Stimulated activated CD4-positive, alpha-beta T cell treated with anti-CD3 and anti-CD28 coated beads, TNF-alpha, amount 100 ng/mL, for 4 hours (primary cell): ENCODE data around the gene FAM20B.
A peak's percentile ranks its signal among the peaks of the same experiment; 100 is the strongest.
"Not testable (repeated sequence)": the region's sequence is repeated elsewhere in the genome, so short reads cannot be mapped to it uniquely, and the experiment has no call there.

Source experiments
- DNase-seq, 3 experiments: peaks; one replicate each; pipeline ENCODE4 v3.0.0-alpha.2; 2020; ENCODE audit warnings: low read depth in 3 of 3

FAM20B gene, protein sequence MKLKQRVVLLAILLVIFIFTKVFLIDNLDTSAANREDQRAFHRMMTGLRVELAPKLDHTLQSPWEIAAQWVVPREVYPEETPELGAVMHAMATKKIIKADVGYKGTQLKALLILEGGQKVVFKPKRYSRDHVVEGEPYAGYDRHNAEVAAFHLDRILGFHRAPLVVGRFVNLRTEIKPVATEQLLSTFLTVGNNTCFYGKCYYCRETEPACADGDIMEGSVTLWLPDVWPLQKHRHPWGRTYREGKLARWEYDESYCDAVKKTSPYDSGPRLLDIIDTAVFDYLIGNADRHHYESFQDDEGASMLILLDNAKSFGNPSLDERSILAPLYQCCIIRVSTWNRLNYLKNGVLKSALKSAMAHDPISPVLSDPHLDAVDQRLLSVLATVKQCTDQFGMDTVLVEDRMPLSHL

DNA sequence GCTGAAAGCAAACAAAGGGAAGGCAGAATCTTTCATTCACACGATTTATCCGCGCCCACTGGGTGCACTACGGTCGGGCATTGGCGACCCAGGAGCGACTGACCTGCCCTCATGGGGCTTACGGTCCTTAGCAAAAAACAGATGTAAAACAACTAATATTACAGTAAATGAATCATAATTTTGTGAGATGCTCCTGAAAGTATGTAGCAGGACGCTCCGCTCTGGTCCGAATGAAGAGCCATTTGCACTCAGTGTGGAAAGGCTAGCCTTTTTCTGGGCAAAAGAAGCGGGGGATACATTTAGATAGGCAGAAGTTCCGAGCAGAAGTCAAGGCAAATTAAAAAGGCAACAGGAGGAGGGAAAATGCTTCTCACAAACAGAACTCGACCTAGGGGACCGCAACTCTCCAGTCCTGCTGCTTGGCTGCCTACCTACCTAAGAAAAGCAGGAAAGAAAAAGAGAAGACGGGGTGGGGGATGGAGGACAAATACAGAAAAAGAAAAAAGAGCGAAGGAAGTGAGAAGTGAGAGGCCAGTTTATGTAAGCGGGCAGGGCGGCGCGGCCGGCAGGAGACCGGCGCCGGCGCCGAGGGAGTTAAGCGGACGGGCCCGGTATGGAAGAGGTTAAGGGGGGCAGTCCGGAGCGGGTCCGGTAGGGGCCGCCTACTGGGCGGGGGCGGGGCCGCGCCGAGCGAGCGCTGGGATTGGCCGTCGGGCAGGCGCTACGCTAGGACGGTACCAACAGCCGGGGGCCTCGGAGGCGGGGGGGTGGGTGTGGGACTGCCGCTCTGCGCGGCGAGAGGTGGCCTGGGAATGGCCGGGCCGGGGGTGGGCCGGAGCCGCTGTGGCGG is at the start of gene FAM20B:
FAM20B (plus strand) TSS at position 770 of the 850 bp plus-strand sequence. CDS start 17,954 bp downstream, outside the sequence.
- DNase-seq = peak; percentile 81 to 83 (median 82)

DNA sequence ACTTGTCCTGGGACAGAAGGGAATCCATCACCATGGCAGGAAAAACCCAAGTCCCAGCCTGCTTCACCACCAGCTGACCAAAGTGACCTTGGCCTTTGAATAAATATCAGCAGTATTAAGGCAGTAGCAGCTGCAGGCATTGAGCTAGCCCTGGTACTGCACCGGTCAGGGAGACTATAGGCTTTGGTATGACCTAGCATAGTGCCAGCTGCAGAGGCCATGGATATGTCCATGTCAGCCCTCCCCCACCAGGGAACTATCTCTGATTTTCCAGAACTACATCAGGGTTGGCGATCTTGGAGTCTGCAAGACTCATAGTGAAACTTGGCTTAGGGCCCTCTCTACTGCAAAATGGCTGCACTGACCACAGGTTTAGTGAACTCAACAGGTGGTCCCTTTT is 49.2 kb upstream of the FAM20B start:
- no peak for DNase-seq

DNA sequence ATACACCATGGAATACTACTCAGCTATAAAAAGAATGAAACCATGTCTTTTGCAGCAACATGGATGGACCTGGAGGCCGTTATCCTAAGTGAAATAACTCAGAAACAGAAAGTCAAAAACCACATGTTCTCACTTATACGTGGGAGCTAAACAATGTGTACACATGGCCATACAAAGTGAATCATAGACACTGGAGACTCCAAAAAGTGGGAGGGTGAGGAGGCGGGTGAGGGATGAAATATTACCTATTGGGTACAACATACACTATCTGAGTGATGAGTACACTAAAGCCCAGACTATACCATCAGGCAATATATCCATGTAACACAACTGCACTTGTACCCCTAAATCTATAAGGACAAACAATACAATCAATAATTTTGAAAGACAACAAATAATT is 39.5 kb upstream of the FAM20B start:
- DNase-seq = no peak

DNA sequence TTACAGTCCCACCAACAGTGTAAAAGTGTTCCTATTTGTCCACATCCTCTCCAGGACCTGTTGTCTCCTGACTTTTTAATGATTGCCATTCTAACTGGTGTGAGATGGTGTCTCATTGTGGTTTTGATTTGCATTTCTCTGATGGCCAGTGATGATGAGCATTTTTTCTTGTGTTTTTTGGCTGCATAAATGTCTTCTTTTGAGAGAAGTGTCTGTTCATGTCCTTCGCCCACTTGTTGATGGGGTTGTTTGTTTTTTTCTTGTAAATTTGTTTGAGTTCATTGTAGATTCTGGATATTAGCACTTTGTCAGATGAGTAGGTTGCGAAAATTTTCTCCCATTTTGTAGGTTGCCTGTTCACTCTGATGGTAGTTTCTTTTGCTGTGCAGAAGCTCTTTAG is 37.5 kb upstream of the FAM20B start:
- DNase-seq = not testable (repeated sequence)

DNA sequence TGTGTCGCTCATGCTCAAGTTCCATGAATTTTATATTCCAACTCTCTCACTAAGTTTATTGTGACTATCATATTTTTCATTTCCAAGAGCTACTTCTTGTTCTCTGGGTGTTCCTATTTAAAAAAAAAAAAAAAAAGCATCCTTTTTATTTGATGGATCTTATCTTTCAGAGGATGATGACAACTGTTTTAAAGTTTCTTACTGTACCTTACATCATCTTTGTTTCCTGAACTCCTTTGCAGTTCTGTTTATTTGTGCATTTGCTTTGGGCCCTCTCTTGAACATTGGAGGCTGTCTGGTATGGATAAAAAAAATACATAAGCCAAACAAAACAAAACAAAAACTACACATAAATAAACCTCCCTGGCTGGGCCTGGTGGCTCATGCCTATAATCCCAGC is 32.1 kb upstream of the FAM20B start:
- no peak for DNase-seq

DNA sequence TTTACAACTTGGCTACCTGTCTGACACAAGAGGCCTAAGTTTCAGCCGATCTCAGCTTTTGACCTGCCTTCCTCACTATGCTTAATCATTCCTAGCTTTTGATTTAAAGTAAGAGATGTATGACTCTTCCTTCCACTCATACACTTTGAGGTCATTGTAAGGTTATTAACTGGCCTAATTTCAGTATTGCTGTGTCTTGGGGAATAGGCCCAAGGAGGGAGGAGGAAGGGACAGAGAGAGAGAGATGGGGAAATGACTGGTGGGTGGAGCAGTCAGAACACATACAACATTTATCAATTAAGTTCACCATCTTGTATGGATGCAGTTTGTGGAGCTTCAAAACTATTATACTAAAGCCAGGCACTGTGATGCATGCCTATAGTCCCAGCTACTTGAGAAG is 28.3 kb upstream of the FAM20B start:
- DNase-seq = no peak

DNA sequence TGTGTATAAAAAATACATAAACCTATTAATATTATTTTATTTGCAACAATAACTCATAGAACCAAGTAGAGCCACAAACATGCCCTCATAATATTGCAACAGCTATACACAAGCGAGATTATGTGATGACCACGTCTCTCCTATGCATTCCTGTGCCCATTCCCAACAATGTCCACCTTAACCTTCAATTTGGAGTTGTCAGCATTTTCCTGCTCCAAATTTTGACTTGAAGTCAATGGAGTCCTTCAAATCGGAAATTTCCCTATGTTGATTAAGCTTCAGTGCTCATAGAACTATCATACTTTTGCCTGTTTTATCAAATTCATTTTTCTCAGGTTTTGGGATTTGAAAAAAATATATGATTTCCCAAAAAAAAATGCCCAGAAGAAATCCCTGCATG is 27.4 kb upstream of the FAM20B start:
- DNase-seq = no peak

DNA sequence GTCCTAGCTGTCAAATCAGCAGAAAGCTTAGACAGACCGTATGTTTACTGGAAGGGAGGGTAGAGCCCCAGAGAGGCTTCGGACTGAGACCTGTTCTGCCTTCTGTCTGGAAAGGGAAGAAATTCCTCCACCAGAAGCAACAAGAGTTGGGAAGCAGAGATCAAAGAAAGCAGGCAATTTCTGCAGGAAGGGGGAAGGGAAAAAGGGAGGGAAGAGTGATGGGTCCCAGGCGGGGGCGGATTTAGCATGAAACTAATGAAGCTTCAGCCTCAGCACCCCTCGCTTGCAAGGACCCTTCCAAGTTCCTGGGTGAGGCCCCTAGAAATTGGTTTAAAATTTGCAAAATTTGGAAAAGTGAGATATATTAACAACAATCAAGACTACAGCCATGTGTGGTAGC is 26.6 kb upstream of the FAM20B start:
- no peak for DNase-seq

DNA sequence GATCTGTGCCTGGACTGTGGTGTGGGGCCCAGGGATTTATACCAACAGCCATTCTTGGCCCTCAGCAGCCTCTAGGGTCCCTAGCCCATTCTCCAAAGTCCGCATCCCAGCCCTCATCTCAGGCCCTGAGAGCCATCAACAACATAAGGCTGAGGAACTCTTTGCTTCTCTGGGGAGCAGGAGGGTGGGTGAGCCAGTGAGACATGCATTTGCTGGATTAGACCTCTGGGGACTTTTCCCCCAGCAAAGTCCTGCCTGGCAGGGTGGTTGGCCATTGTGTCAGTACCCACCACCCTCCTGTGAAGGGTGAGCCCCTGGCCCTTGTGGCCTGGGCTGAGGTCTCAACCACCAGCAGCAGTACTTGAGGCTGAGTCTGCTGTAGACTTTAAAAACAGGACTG is 24.2 kb upstream of the FAM20B start:
- no peak for DNase-seq

DNA sequence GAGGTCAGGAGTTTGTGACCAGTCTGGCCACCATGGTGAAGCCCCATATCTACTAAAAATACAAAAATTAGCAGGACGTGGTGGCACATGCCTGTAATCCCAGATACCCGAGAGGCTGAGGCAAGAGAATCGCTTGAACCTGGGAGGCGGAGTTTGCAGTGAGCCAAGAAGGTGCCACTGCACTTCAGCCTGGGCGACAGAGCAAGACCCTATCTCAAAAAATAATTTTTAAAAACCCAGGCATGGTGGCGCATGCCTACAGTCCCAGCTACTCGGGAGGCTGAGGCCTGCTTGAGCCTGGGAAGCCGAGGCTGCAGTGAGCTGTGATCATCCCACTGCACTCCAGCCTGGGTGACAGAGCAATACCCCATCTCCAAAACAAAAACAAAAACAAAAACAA is 23.6 kb upstream of the FAM20B start:
- not testable (repeated sequence) for DNase-seq

DNA sequence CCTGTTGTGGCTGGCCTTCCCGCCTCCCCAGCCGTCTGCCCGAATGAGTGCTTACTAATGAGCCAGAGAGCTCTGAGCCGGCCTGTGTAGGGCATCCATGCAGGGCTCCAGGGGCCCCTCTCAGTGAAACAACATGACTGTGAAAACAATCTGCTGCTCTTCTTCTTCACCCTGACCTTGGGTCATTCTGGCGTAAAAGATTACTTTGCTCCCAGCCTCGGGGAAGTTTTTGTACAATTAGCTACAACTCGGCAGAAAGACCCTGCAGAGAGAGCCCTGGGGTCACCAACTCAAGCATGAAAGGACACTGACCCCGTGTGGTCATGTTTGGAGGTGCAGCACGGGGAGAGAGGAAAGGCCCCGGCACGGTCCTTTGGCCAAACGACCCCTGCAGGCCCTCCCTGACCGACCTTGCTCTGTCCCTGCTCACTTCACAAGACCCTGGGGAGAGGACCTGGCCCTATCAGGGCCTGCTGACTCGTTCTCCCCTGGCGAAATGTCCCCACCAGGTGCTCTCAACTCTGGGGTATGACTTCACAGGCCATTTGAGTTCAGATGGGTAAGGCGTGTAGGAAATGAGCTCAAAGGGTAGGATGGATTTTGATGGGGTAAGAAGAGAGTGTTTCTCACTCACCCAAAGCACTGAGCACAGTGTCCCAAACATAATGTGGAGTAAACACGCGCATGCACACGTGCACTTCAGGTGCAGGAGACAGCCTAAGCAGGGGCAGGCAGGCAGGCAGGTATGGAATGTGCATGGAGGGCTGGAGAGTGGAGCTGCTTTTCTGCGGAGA is 22.9 kb upstream of the FAM20B start:
- DNase-seq = peak; percentile 30 to 57 (median 41)

DNA sequence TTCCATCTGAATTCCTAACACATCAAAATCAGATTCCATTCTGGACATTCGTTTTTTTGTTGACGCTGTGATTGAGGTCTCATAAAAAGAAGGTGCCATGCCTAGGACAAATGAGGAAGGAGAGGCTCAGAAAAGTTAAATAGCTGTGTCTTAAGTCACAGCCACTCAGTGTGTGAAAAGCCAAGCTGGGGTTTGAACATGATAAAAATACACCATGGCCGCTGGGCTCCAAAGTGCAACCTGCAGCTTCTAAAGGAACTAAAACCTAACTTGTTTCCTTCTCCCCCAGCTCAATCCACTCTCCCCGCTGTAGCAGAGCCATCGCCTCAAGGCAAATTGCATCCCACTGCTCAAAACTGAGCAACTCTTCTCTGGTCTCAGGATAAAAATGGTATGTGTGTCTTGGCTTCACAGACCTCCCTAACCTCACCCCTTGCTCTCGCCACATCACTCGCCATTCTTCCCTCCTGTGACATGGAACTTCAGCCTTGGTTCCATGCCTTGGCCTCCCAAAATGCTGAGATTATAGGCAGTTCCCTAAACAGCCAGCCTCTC is 22.1 kb upstream of the FAM20B start:
- no peak for DNase-seq

DNA sequence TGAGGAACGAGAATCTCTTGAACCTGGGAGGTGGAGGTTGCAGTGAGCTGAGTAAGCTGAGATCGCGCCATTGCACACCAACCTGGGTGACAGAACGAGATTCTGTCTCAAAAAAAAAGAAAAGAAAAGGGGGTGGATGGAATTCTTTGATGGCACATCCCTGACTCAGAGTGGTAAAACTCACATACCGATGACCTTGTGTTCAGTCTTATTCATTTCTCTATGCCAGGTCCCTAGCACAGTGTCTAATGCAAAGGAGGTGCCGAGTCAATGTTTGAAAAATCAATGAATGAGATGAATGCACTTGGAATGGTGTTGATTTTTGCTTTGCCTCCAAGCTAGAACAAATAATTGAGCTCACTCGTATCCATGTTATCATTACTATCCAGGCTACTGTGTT is 18.5 kb upstream of the FAM20B start:
- DNase-seq = no peak

DNA sequence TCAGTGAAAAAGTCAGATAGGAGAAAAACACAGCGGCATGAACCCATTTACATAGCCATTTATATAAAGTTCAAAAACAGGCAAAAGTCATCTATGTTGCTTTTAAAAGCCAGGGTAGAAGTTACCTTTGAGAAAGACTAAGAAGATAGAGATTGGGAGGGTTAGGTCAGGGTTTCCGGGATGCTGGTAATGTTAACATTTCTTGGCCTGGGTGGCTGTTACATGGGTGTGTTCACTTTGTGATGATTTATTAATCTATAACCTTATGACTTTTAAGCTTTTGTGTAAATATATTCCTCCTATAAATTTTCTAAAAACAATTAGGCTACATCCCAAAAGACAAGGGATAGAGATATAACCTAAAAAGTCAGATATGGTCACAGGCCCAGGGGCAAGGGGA is 15.0 kb upstream of the FAM20B start:
- no peak for DNase-seq

DNA sequence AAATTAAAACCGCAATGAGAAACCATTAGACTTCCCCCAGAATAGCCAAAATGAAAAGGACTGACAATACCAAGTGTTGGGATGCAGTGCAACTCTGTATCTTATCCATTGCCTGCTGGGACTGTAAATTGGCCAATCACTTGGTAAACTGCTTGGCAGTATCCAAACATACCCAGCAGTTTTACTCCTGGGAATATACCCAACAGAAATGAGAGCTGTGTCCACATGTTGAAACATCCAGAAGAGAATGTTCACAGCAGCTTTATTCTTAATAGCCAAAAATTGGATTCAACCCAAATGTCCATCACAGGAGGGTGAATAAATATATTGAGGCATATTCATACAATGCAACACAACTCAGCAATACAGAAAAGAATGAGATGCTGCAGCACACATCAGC is 13.7 kb upstream of the FAM20B start:
- no peak for DNase-seq

DNA sequence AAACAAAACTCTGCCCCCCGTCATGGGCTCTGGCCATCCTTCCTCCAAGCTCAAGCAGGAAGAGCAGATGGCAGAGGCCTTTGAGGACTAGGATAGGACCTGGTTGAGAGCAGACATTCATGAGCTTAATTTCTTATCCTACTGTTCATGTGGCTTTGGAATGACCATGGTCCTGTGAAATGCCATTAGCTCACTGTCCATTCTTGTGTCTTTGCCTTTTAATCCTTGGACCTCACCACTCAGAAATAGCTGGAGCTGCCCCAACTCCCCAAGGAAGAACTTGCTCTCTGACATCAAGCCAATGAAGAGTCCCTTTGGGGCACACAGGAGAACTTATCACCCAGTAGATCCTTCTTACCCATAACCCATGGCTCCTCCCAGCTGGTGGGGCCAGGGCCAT is 11.6 kb upstream of the FAM20B start:
- DNase-seq = no peak

DNA sequence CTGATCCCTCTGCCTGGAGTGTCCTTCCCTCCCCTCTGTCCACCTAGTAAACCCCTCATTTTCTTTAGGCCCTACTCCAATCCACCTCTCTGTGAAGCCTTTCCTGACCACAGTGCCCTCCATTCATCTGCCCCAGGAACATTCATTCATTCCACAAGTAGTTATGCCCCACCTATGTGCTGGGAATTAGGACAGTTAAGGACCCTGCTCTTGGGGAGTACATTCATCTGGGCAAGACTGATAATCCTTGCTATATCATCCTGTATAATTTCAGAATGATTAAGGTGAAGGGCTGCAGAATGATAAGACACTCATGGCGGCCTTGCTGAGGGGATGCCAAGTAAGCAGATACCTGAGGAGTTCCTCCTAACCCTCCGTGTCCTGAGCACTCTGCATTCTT is 10.3 kb upstream of the FAM20B start:
- no peak for DNase-seq

DNA sequence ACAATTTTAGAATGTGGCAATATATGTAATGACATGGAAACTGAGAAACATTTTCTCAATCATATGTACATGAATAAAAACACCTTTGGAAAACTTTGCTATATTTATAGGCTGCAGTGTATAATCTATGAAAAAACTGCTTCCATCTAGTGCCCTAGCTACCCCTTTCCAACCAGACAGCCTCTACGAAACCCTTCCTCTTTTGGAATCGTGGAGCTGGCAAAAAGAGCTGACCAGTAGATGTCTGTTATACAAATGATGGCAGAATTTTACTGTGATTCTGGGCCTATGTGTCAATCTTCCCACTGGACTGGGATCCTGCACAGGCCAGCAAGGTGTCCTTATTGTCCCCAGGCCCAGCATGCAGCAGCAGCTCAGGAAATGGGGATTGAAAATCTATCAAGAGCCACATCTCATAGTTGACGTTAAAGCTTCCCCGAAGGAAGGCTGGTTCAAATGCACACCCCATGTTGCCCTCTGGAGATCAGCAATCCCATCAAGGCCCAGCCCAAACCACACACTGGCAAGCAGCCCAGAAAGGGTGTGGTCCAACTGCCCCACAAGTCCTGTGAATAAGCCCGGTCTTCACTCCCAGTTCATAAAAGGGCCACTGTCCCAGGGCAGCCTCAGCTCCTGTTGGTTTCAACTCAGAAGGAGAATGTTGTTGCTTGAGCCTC is 8.8 kb upstream of the FAM20B start:
- no peak for DNase-seq

DNA sequence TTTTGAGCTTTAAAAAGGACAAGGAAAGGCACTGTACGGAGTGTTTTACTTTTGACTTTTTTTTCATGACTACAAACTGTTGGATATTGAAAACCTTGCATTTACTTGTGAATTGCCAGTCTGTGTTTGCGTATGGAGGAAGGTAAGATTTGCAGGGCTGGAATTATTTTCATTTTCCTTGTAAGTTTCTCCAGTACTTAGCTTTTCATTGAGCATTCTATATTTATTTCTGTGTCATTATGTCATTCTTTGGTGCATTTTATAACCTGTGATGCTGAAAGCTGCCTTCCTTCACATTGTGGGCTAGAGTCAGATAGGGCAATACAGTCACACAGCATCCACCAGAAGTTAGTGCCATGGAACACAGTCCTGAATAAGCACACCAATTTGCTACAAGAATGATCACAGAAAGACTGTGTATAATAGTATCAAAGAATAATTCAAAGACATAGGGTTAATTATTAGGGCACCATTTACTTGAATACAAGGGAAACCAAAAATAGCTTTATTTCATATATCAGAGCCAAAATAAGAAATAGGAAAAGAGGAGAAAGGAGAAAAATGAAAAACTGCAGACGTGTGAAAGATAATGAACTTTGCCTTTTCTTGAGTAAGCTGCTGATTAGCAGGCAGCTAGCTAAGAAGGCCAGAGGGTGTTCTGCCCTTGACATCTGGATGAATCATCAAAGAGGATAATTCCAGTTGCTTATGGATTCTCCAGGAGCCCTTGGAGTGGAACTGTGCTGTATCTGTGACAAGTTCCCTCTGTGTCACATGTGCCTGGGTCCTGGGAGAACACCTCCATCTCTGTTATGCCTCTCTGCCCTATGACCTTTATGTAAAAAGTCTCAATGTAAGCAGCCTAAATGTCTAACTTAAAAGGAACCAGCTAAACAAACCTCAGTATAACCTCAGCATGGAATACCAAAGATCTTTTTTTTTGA is 8.0 kb upstream of the FAM20B start:
- DNase-seq = no peak

DNA sequence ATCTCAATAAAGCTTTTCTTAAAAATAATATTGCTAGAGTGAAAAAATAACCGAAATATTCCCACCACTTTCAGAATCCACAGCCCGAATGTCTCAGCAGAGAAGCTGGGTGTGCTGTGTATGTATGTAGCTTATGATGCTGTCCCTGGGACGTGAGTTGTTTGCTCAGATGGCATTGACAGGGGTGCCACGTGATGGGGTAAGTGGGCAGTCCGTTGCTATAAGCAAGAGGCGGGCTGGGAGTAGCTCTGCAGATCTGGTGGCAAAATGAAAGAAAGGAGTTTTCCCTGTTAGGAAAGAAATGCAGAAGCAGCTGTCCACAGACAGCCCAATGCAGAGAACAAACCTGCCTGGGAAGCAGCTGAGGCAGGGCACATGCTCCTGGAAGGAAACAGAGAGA is 3.8 kb upstream of the FAM20B start:
- no peak for DNase-seq
